NT2/D1 (cell line): Measurements from ENCODE around the gene GJD3.
A peak's percentile ranks its signal among the peaks of the same experiment; 100 is the strongest.

Experiments used
- DNase-seq: peaks from one replicate; pipeline ENCODE4 v3.0.0-alpha.2; 2011; ENCODE audit warnings: low read depth, low spot score
- H3K27me3 ChIP-seq: 2 replicates; pipeline ENCODE4 v1.6.0; 2011; ENCODE audit warnings: mild to moderate bottlenecking; ENCODE audit not compliant: insufficient read length, insufficient read depth
- H3K36me3 ChIP-seq: 2 replicates; pipeline ENCODE4 v1.6.1; 2011; ENCODE audit warnings: mild to moderate bottlenecking, low read length, mixed read lengths; ENCODE audit not compliant: insufficient read depth, insufficient read length
- H3K4me1 ChIP-seq: 2 replicates; pipeline ENCODE4 v1.5.1; 2011; ENCODE audit not compliant: insufficient read depth, insufficient read length
- H3K4me3 ChIP-seq: 2 replicates; pipeline ENCODE4 v1.5.1; 2011; ENCODE audit warnings: low read depth; ENCODE audit not compliant: insufficient read length
- H3K9ac ChIP-seq: 2 replicates; pipeline ENCODE4 v1.6.0; 2011; ENCODE audit warnings: low read depth; ENCODE audit not compliant: insufficient read length
- H3K9me3 ChIP-seq: 2 replicates; pipeline ENCODE4 v1.5.1; 2011; ENCODE audit warnings: mild to moderate bottlenecking, low read length; ENCODE audit not compliant: insufficient read depth
- SUZ12 ChIP-seq: IDR thresholded peaks from 2 replicates; pipeline ENCODE4 v1.6.1; 2011; ENCODE audit not compliant: insufficient read length, insufficient read depth; ENCODE audit errors: extremely low read depth
- YY1 ChIP-seq: IDR thresholded peaks from 2 replicates; pipeline ENCODE4 v1.6.1; 2011; ENCODE audit not compliant: insufficient read length, insufficient read depth
- ZNF274 ChIP-seq: IDR thresholded peaks from 2 replicates; pipeline ENCODE4 v1.6.1; 2011; ENCODE audit warnings: mild to moderate bottlenecking, low read depth, low read length

The GJD3 gene

DNA sequence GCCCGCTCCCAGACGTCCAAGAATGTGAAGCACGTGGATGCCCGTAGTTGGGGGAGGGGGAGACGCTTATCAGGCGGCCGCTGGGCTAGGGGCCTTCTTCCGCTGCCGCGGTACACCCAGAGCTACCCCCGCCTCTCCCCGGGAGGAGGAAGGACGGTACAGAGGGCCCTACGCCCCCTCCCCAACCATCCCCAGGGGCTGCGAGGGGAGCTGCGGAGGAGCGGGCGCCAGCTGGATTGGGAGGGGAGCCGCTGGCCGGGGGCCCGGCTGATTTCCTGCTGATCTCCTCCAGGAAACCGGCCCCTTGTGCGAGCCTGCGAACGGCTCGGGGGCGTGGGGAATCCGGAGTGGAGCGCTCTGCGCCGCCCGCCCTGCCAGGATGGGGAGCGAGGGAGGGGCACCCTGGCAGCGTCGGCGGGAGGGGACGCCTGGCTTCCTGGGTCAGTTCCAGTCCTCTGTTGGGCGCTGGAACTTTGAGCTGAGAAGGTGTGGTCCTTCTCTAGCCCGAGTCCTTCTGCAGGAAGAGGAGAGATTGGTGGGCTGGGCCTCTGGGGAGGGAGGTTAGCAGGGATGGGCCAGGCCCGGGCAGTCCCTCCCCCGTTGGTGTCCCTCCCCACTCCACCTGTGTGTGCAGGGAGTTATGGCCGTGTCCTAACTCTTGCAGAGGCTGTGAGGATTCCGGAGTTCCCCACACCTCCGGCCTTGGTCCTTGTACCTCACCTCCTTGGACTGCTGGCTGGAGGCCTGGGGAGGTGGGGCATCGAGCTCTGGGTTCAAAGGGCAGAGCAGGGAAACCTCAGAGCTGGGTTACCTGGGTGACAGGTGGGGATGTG lies 19.2 kb downstream of the GJD3 start:
- H3K4me3 ChIP-seq: peak overlapping the region; percentile 48

DNA sequence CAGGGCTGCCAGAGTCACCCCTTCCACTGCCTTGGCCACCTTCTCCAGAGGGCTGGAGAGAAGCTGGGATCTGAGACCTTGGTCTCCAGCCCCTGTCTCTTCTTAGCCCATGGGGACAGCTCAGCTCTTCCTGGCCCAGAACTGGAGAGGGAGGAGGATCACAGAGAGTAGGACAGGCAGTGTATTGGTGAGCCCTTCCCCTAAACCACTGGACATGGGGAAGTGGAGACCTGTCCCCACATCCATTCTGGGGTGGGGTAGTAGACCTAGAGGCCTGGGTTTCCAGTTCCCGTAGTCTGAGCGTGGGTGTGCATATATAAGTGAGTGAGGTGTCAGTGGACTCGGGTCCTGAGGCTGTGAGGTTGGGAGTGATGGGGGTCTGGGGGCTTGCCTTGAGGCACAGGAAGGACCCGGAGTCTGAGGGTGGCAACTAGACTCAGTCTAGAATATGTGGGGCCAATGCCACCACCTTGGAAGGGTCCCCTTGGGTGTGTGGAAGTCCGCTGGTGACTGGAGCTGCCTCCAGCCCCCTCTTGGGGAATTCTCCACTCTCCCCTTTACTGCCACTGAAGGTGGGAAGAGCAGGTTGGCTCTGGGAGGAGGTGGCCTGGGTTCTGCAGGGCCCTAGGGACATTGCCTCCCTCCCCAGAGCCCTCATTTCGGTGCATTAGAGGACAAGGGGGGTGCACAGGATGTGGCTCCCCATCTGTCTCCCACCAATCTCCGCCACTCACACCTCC lies 19.9 kb downstream of the GJD3 start:
- Histone ChIP-seq H3K27me3 (peaks cover 67% of the 10 kb centered on the region), H3K9ac (peak overlapping the region; percentile 63), H3K36me3 (peaks cover 30% of the 10 kb centered on the region), H3K4me1 (peaks cover 53% of the 10 kb centered on the region), H3K4me3 (peak overlapping the region; percentile 48), H3K9me3 (no peaks in the 10 kb centered on the region)
- TF ChIP-seq YY1 (no peak), SUZ12 (no peak), ZNF274 (no peak)
- no peak for DNase-seq

More for the DNA sequence above, 19.2 kb downstream of the GJD3 start:
- TF ChIP-seq ZNF274 (no peak), YY1 (no peak), SUZ12 (no peak)
- Histone ChIP-seq H3K36me3 (peaks cover 30% of the 10 kb centered on the region), H3K9me3 (no peaks in the 10 kb centered on the region), H3K4me1 (peaks cover 58% of the 10 kb centered on the region), H3K27me3 (peaks cover 60% of the 10 kb centered on the region), H3K9ac (peak overlapping the region; percentile 63)
- peak; percentile 54 for DNase-seq

DNA sequence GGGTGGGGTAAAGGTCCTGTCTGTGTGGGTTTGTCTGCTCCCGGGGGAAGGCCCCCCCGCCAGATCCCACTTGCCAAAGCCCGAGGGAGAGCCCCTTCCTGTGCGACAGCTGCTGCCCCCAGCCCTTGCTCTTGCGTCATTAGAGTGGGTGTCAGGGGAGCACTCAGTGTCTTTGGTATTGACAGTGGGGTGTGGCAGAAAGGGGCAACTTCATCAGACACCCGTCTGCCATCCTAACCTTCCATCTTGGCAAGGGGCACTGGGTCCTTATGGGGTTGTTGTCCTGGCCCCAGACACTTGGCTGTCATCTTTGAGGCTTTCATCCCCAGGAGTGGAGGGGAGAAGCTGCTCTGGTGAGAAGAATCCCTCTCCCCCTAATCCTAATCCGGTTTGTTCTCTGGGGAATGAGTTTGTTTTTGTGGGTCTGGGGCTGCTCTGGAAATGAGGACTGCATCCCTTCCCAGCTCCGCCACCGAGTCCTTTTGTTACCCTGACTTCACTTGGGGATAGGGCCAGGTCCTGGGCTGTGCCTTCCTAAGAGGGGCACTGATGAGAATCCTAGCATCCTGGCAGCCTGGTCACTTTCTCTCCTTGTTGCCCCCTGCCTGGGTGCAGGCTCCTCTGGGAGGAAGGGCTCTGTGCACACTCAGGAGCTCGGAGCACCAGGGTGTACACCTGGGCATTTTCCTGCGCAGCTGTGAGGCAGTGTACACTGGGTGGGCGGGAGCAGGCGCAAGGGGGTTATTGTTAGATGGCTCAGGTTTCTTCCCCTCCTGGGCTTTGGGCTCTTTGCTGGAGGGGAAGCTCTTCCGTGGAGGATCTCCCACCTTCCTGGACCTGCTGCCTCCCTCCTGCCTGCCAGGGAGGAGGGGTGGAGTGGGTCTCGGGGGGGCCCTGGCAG lies 21.1 kb downstream of the GJD3 start:
- no peak for DNase-seq
- Histone ChIP-seq H3K9ac (peak overlapping the region; percentile 17), H3K9me3 (no peaks in the 10 kb centered on the region), H3K4me1 (peaks cover 44% of the 10 kb centered on the region), H3K27me3 (peaks cover 69% of the 10 kb centered on the region), H3K36me3 (peaks cover 22% of the 10 kb centered on the region), H3K4me3 (no peak overlapping the region)
- TF ChIP-seq YY1 (no peak), SUZ12 (no peak), ZNF274 (no peak)

DNA sequence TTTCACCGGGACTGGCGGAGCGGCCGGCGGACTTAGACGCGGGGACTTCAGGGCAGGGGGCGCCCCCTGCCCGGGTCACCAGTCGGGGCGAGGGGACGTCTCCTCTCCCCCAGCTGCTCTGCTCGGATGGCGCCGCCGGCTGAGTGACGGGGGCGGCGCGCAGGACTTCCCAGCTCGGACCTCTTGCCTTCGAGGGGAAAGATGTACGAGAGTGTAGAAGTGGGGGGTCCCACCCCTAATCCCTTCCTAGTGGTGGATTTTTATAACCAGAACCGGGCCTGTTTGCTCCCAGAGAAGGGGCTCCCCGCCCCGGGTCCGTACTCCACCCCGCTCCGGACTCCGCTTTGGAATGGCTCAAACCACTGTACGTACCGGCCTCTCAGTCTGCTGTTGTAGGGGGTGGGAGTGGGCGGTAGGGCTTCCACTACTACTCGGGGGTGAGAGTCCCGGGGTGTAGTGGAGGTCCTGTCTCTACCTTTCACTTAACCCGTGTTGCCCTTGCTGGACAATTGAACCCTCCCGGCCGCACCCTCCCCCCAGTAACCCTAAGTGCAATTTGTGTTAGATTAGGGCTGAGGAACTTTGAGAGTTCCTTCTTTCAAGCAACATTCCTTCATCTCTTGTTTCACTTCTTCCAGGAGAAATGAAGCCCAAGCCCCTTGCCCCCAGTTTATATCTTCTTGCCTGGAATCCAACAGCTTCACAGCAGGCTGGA lies 21.9 kb downstream of the GJD3 start:
- DNase-seq: no peak
- H3K9ac ChIP-seq: peak overlapping the region; percentile 71
- peaks cover 72% of the 10 kb centered on the region for H3K27me3 ChIP-seq
- TF ChIP-seq ZNF274 (no peak), YY1 (no peak), SUZ12 (no peak)
- peak overlapping the region; percentile 44 for H3K4me3 ChIP-seq
- peaks cover 43% of the 10 kb centered on the region for H3K4me1 ChIP-seq
- peaks cover 19% of the 10 kb centered on the region for H3K36me3 ChIP-seq
- H3K9me3 ChIP-seq: no peaks in the 10 kb centered on the region

DNA sequence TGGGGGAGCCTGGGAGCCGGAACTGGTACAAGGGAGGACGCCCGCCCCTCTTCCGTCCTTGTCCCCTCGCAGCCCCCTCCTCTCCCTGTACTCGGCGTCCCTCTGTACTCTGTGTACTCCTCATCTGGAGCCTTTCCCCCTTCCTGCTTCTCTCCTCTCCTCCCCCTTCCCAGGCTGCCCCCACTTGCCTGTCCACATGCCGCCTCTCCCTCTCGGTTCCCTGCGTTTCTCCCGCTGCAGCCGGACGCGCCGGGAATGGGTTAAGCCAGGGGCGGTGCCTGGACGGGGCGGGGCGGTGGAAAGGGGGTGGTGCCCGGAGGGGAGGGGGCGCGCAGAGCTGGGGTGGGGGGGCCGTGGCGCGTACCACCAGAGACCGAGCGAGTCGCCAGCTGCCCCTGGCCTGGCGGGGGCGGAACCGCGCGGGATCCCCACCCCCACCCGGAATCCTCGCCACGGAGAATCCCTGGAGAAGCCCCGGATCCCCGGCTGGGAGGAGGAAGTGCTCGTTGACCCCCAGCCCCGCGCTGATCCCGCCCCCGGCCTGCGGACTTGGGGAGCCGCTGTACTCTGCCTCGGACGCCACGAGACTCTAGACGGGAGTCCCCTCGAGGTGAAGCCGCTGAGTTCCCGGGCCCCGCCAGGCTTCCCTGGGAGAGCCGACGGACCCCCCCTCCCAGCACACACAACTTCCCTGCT lies 22.6 kb downstream of the GJD3 start:
- H3K9me3 ChIP-seq: no peaks in the 10 kb centered on the region
- H3K36me3 ChIP-seq: peaks cover 25% of the 10 kb centered on the region
- TF ChIP-seq YY1 (no peak), SUZ12 (no peak), ZNF274 (no peak)
- peak overlapping the region; percentile 71 for H3K9ac ChIP-seq
- peaks cover 39% of the 10 kb centered on the region for H3K4me1 ChIP-seq
- DNase-seq: no peak
- peak overlapping the region; percentile 53 for H3K4me3 ChIP-seq
- H3K27me3 ChIP-seq: peaks cover 74% of the 10 kb centered on the region
